Osteocyte (in vitro differentiated cells): ENCODE results near the gene IL4I1. TPM values are rescaled to one million over a fixed set of nuclear protein-coding genes. Genes with fewer than 3 reads are reported as not detected.

Source experiments
- DNase-seq: peaks from one replicate; pipeline ENCODE4 v3.0.0; 2021; ENCODE audit warnings: mixed read lengths; ENCODE audit not compliant: unreplicated experiment; ENCODE audit errors: extremely low spot score
- H3K27ac Mint-ChIP-seq: one replicate; pipeline ENCODE4 v1.8.0; 2021; ENCODE audit warnings: mild to moderate bottlenecking, mixed read lengths; ENCODE audit not compliant: unreplicated experiment
- H3K27me3 Mint-ChIP-seq: one replicate; pipeline ENCODE4 v1.8.0; 2021; ENCODE audit warnings: mixed read lengths; ENCODE audit not compliant: unreplicated experiment
- H3K36me3 Mint-ChIP-seq: one replicate; pipeline ENCODE4 v1.8.0; 2021; ENCODE audit warnings: mixed read lengths; ENCODE audit not compliant: unreplicated experiment
- H3K4me1 Mint-ChIP-seq: one replicate; pipeline ENCODE4 v1.8.0; 2021; ENCODE audit warnings: mixed read lengths; ENCODE audit not compliant: unreplicated experiment
- H3K4me3 Mint-ChIP-seq: one replicate; pipeline ENCODE4 v1.8.0; 2021; ENCODE audit warnings: mild to moderate bottlenecking, moderate library complexity, mixed read lengths; ENCODE audit not compliant: unreplicated experiment
- H3K9me3 Mint-ChIP-seq: one replicate; pipeline ENCODE4 v1.8.0; 2021; ENCODE audit warnings: mixed read lengths; ENCODE audit not compliant: unreplicated experiment
- total RNA-seq: library from RNA; stranded (reverse); gene quantifications from 2 replicates; pipeline ENCODE4 v1.2.1, GENCODE V29; 2021
- TF ChIP-seq, protein P1 (sequence below): fragments of 200-600 bp; sonication (generic); IDR thresholded peaks from 2 replicates; pipeline ENCODE4 v1.5.0; 2021; ENCODE audit warnings: antibody characterized with exemption, mild to moderate bottlenecking, moderate library complexity

Gene IL4I1
- total RNA-seq, 1 donor from 2014 or later = not detected

DNA sequence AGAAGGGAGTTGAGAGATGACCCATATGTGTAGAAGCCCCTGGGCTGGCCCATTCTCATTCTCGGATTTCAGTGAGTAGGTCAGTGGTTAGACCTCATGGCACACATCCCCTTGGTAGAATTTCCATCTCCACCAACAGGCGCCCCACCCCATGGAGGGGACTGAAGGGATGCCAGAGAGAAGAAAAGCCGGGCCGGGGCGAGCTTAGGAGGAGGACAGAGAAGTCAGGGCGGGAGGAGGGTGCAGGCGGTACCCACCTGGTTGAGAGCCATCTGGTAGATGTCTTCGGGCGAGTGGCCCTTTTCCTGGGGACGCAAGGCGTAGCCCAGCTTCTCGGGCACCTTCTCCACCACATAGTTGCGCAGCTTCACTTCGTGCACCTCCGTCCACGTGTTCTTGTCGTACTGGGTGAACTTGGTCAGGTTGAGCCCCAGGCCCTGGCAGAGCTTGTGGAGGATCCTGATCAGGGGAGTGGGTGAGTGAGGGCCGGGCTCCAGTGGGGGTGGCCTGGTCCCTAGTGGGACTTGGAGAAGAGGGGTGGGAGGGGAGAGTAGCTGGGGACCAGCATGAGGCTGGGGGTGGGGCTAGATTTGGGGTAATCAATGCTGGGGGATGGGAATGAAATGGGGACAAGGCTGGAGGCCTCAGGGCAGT, 2.5 kb downstream of the IL4I1 start:
- peaks cover 6% of the 10 kb centered on the region for H3K27me3 Mint-ChIP-seq
- DNase-seq = no peak
- TF ChIP-seq, protein P1, sequence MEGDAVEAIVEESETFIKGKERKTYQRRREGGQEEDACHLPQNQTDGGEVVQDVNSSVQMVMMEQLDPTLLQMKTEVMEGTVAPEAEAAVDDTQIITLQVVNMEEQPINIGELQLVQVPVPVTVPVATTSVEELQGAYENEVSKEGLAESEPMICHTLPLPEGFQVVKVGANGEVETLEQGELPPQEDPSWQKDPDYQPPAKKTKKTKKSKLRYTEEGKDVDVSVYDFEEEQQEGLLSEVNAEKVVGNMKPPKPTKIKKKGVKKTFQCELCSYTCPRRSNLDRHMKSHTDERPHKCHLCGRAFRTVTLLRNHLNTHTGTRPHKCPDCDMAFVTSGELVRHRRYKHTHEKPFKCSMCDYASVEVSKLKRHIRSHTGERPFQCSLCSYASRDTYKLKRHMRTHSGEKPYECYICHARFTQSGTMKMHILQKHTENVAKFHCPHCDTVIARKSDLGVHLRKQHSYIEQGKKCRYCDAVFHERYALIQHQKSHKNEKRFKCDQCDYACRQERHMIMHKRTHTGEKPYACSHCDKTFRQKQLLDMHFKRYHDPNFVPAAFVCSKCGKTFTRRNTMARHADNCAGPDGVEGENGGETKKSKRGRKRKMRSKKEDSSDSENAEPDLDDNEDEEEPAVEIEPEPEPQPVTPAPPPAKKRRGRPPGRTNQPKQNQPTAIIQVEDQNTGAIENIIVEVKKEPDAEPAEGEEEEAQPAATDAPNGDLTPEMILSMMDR = no peak
- H3K36me3 Mint-ChIP-seq = no peaks in the 10 kb centered on the region
- H3K4me1 Mint-ChIP-seq = peaks cover 16% of the 10 kb centered on the region
- no peak overlapping the region for H3K27ac Mint-ChIP-seq
- no peaks in the 10 kb centered on the region for H3K9me3 Mint-ChIP-seq
- H3K4me3 Mint-ChIP-seq = no peak overlapping the region

DNA sequence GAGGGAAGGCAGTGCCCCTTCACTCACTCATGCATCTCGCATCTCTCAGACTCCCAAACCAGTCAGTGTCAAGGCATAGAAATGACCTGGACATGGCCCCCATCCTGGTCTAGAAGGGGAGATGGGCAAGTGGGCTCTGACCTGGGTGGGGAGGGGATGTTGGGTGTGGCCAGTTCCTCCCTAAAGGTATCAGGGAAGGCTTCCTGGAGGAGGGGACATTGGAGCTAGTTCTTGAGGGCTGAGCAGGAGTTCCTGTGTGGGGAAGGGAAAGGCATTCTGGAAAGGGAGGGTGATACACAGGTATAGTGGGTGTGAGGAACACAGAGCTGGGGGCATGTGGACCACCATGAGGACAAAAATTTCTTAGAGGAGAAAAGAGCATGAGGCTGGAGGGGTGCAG, 4.0 kb downstream of the IL4I1 start:
- no peak for DNase-seq
- TF ChIP-seq, protein P1 = no peak
- no peaks in the 10 kb centered on the region for H3K36me3 Mint-ChIP-seq
- H3K27ac Mint-ChIP-seq = no peak overlapping the region
- H3K4me3 Mint-ChIP-seq = no peak overlapping the region
- H3K9me3 Mint-ChIP-seq = no peaks in the 10 kb centered on the region
- H3K4me1 Mint-ChIP-seq = peaks cover 14% of the 10 kb centered on the region
- H3K27me3 Mint-ChIP-seq = peaks cover 6% of the 10 kb centered on the region

DNA sequence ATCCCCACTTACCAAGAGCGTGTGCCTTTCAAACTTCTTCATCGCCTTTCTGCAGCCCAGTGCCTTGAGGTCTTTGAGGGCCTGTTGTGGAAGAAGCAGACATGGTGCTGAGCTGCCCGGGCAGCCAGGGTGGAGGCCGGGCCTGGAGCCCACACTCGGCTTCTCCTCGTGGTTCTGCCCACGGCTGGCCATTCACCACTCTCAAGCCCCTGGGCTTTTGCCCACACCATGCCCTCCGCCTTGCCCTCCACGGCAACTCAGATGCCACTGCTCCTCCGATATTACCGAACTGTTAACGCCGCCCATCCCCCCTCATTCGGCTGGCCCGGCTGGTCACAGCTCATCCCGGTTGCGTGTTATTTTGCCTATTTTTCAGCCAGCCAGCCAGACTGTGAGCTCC, 5.3 kb downstream of the IL4I1 start:
- Mint-ChIP-seq H3K4me3 (no peak overlapping the region), H3K4me1 (peaks cover 8% of the 10 kb centered on the region), H3K36me3 (no peaks in the 10 kb centered on the region), H3K27ac (no peak overlapping the region), H3K9me3 (no peaks in the 10 kb centered on the region), H3K27me3 (peaks cover 6% of the 10 kb centered on the region)
- TF ChIP-seq, protein P1 = no peak
- no peak for DNase-seq

DNA sequence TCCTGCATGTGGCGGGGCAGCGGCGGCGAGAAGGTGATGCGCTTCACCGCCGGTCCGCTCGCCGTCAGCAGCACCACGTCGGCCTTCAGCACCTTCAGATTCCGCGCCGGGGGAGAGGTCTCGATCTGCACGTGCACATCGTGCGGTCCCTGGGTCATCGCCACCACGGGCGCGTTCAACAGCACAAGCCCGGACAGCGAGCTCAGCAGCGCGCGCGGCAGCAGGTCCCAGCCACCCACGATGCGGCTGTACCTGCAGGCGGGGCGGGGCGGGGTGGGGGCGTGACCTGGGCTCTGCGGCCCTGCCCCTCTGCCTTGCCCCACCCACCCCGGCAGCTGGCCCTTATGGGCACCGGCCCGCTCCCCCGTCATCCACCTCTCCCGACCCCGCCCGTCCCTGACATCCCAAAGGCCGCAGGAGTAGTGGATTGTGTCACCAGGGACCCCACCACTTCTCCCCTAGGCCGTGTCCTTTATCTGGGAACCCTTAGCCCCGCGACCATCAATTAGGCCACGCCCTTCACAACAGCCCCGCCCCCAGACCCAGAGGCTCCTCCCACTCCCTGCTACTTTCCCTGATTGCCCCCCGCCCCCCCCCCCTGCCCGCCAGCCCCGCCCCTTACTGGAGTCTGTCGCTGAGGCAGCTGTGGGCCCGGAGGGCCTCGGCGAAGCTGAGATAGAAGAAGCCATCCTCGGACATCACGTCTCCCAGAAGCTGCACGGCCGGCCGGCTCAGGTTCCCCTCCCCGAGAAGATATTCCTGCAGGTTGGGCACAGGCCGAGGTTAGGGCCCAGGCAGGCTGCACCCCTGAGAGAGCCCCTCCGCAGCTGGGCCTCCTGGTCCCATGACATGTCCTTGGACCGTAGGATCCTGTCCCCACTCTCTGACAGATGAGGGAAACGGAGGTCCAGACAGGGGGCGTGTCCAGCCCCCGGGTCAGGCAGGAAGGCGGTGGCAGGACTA, 6.1 kb downstream of the IL4I1 start:
- H3K27ac Mint-ChIP-seq = no peak overlapping the region
- peaks cover 6% of the 10 kb centered on the region for H3K27me3 Mint-ChIP-seq

More for the DNA sequence above, 6.1 kb downstream of the IL4I1 start:
- Mint-ChIP-seq H3K4me3 (peak overlapping the region; percentile 60), H3K4me1 (peaks cover 8% of the 10 kb centered on the region), H3K9me3 (no peaks in the 10 kb centered on the region), H3K36me3 (no peaks in the 10 kb centered on the region)
- no peak for DNase-seq
- TF ChIP-seq, protein P1 = peak; percentile 1
